ENCODE measurements around the gene COQ4. TPM values are rescaled to one million over a fixed set of nuclear protein-coding genes. Genes with fewer than 3 reads are reported as not detected.

Gene COQ4
- total and polyA plus RNA-seq, 2 experiments from 2014 or later = 35.3 to 37.0 TPM

DNA sequence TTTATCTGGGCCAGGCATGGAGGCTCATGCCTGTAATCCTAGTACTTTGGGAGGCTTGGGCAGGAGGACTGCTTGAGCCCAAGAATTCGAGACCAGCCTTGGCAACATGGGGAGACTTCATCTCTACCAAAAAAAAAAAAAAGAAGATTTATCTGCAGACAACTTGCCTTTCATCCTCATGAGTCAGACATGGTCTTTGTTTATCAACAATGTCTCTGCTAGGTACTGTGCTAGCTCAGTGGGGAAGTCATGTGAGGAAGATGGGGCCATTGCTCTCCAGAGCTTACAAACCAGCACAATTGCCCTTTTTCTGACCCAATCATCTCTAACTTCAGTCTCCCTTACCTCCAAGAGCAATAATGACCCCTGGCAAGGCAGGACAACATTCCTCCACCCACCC is 50.1 kb downstream of the COQ4 start:
- peaks cover 27% of the 10 kb centered on the region for H3K4me1 Mint-ChIP-seq
- no peaks in the 10 kb centered on the region; the same call in 2 of the 3 replicates for H3K36me3 Mint-ChIP-seq (ENCODE audit: low read depth)
- DNase-seq (ENCODE audit: low spot score) (no peak), ATAC-seq (no peak)
- no peaks in the 10 kb centered on the region; the same call in 2 of the 3 replicates for H3K9me3 Mint-ChIP-seq
- Histone ChIP-seq H3K4me1 (ENCODE audit: insufficient read depth) (peaks cover 7% of the 10 kb centered on the region), H3K4me3 (no peak overlapping the region), H4K20me1 (replicated peaks; ENCODE audit: insufficient read depth) (peaks cover 16% of the 10 kb centered on the region), H3K36me3 (ENCODE audit: insufficient read depth) (no peaks in the 10 kb centered on the region), H3K9me2 (ENCODE audit: insufficient read depth) (no peaks in the 10 kb centered on the region), H2AFZ (no peak overlapping the region), H3F3A (replicated peaks; ENCODE audit: low read depth) (peaks cover 5% of the 10 kb centered on the region; the same call in 1 of the 2 replicates), H3K27me3 (ENCODE audit: insufficient read depth) (peaks cover 27% of the 10 kb centered on the region), H3K4me2 (no peak overlapping the region), H3K79me2 (replicated peaks; ENCODE audit: insufficient read depth) (peaks cover 37% of the 10 kb centered on the region), H3K27ac (ENCODE audit: low read depth) (no peak overlapping the region)
- no peak for TF ChIP-seq NANOG (IDR thresholded peaks at IDR 0.05; ENCODE audit: borderline replicate concordance)
- TF ChIP-seq, protein P1, sequence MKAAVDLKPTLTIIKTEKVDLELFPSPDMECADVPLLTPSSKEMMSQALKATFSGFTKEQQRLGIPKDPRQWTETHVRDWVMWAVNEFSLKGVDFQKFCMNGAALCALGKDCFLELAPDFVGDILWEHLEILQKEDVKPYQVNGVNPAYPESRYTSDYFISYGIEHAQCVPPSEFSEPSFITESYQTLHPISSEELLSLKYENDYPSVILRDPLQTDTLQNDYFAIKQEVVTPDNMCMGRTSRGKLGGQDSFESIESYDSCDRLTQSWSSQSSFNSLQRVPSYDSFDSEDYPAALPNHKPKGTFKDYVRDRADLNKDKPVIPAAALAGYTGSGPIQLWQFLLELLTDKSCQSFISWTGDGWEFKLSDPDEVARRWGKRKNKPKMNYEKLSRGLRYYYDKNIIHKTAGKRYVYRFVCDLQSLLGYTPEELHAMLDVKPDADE (IDR thresholded peaks at IDR 0.05) = no peak
- no peak for TF ChIP-seq JUNB (IDR thresholded peaks at IDR 0.05; ENCODE audit: unreplicated experiment)
- no peak for TF ChIP-seq ZNF331 (CRISPR knock-in tag; IDR thresholded peaks at IDR 0.05; ENCODE audit: low read depth)
- TF ChIP-seq ZNF114 (CRISPR knock-in tag; IDR thresholded peaks at IDR 0.05) = no peak
- no peak for TF ChIP-seq POLR2AphosphoS5 (IDR thresholded peaks at IDR 0.05; ENCODE audit: low read depth)
- no peak for TF ChIP-seq EZH2 (IDR thresholded peaks at IDR 0.05; ENCODE audit: low read depth, unreplicated experiment)
- TF ChIP-seq STAT1 (IDR thresholded peaks at IDR 0.05; ENCODE audit: unreplicated experiment) = no peak
- no peak for TF ChIP-seq REST (IDR thresholded peaks at IDR 0.05; ENCODE audit: unreplicated experiment)
- no peak for TF ChIP-seq EZH2phosphoT487 (IDR thresholded peaks at IDR 0.05; ENCODE audit: unreplicated experiment)
- TF ChIP-seq CREB1 (CRISPR knock-in tag; IDR thresholded peaks at IDR 0.05; ENCODE audit: low read depth) = no peak
- TF ChIP-seq, protein P2, sequence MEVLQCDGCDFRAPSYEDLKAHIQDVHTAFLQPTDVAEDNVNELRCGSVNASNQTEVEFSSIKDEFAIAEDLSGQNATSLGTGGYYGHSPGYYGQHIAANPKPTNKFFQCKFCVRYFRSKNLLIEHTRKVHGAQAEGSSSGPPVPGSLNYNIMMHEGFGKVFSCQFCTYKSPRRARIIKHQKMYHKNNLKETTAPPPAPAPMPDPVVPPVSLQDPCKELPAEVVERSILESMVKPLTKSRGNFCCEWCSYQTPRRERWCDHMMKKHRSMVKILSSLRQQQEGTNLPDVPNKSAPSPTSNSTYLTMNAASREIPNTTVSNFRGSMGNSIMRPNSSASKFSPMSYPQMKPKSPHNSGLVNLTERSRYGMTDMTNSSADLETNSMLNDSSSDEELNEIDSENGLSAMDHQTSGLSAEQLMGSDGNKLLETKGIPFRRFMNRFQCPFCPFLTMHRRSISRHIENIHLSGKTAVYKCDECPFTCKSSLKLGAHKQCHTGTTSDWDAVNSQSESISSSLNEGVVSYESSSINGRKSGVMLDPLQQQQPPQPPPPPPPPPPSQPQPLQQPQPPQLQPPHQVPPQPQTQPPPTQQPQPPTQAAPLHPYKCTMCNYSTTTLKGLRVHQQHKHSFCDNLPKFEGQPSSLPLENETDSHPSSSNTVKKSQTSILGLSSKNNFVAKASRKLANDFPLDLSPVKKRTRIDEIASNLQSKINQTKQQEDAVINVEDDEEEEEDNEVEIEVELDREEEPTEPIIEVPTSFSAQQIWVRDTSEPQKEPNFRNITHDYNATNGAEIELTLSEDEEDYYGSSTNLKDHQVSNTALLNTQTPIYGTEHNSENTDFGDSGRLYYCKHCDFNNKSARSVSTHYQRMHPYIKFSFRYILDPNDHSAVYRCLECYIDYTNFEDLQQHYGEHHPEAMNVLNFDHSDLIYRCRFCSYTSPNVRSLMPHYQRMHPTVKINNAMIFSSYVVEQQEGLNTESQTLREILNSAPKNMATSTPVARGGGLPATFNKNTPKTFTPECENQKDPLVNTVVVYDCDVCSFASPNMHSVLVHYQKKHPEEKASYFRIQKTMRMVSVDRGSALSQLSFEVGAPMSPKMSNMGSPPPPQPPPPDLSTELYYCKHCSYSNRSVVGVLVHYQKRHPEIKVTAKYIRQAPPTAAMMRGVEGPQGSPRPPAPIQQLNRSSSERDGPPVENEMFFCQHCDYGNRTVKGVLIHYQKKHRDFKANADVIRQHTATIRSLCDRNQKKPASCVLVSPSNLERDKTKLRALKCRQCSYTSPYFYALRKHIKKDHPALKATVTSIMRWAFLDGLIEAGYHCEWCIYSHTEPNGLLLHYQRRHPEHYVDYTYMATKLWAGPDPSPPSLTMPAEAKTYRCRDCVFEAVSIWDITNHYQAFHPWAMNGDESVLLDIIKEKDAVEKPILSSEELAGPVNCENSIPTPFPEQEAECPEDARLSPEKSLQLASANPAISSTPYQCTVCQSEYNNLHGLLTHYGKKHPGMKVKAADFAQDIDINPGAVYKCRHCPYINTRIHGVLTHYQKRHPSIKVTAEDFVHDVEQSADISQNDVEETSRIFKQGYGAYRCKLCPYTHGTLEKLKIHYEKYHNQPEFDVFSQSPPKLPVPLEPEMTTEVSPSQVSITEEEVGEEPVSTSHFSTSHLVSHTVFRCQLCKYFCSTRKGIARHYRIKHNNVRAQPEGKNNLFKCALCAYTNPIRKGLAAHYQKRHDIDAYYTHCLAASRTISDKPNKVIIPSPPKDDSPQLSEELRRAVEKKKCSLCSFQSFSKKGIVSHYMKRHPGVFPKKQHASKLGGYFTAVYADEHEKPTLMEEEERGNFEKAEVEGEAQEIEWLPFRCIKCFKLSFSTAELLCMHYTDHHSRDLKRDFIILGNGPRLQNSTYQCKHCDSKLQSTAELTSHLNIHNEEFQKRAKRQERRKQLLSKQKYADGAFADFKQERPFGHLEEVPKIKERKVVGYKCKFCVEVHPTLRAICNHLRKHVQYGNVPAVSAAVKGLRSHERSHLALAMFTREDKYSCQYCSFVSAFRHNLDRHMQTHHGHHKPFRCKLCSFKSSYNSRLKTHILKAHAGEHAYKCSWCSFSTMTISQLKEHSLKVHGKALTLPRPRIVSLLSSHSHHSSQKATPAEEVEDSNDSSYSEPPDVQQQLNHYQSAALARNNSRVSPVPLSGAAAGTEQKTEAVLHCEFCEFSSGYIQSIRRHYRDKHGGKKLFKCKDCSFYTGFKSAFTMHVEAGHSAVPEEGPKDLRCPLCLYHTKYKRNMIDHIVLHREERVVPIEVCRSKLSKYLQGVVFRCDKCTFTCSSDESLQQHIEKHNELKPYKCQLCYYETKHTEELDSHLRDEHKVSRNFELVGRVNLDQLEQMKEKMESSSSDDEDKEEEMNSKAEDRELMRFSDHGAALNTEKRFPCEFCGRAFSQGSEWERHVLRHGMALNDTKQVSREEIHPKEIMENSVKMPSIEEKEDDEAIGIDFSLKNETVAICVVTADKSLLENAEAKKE (CRISPR knock-in tag; IDR thresholded peaks at IDR 0.05) = no peak
- peaks cover 19% of the 10 kb centered on the region for H3K27me3 Mint-ChIP-seq (ENCODE audit: insufficient read depth, low read depth, poor library complexity)
- H3K4me3 Mint-ChIP-seq = peak overlapping the region; percentile 93; the same call in 2 of the 3 replicates
- no peak overlapping the region for H3K27ac Mint-ChIP-seq
